NT2/D1 (cell line): ENCODE data around the gene BCL2A1.

ENCODE experiments used
- SUZ12 ChIP-seq: IDR thresholded peaks from 2 replicates; pipeline ENCODE4 v1.6.1; 2011; ENCODE audit not compliant: insufficient read length, insufficient read depth; ENCODE audit errors: extremely low read depth
- ZNF274 ChIP-seq: IDR thresholded peaks from 2 replicates; pipeline ENCODE4 v1.6.1; 2011; ENCODE audit warnings: mild to moderate bottlenecking, low read depth, low read length

- TF ChIP-seq SUZ12 (no peak), ZNF274 (no peak)
These were observed 49.7 kb upstream of the BCL2A1 start for GRCh38 chr15:80020731-80021130.
